CD4-positive, alpha-beta memory T cell (primary cell): Measurements from ENCODE around the gene TSKS. TPM values are rescaled to one million over a fixed set of nuclear protein-coding genes. Genes with fewer than 3 reads are reported as not detected.

Source experiments
- CTCF ChIA-PET: fragments of 350-600 bp; sonication (Branson Sonifier 250); formaldehyde crosslinking; loops from one replicate; lab custom pipeline; 2021; ENCODE audit warnings: inconsistent platforms; ENCODE audit not compliant: partially characterized antibody; lab: Charles Lee
- POLR2A ChIA-PET: fragments of 350-600 bp; sonication (Branson Sonifier 250); formaldehyde crosslinking; loops from one replicate; lab custom pipeline; 2021; ENCODE audit not compliant: partially characterized antibody; lab: Charles Lee
- DNase-seq, 5 donors: peaks; one replicate each; pipeline versions ENCODE4 v3.0.0 to v3.0.0-alpha.2; 2020 to 2022; ENCODE audit warnings: mixed read lengths in 1 of 5
- H3K27ac ChIP-seq: one replicate; pipeline ENCODE4 v1.7.0; 2013; ENCODE audit warnings: low read depth, low read length
- H3K27me3 ChIP-seq: 2 replicates; pipeline ENCODE4 v1.7.0; 2013; ENCODE audit warnings: mild to moderate bottlenecking, low read length, moderate library complexity; ENCODE audit not compliant: insufficient read depth
- H3K36me3 ChIP-seq: 2 replicates; pipeline ENCODE4 v1.7.0; 2013; ENCODE audit warnings: mild to moderate bottlenecking, low read length, moderate library complexity; ENCODE audit not compliant: insufficient read depth
- H3K4me1 ChIP-seq: 2 replicates; pipeline ENCODE4 v1.7.0; 2013; ENCODE audit warnings: mild to moderate bottlenecking, low read length, moderate library complexity; ENCODE audit not compliant: insufficient read depth
- H3K4me3 ChIP-seq, 2 donors: one replicate each; pipeline ENCODE4 v1.7.0; 2013; ENCODE audit warnings: low read length in 2 of 2, mild to moderate bottlenecking in 1 of 2
- H3K9me3 ChIP-seq, 2 donors: one replicate each; pipeline ENCODE4 v1.7.0; 2013; ENCODE audit warnings: low read length in 2 of 2, control low read depth in 1 of 2; ENCODE audit not compliant: control insufficient read depth in 1 of 2
- H3K27ac Mint-ChIP-seq, 7 donors: one replicate each; pipeline ENCODE4 v1.8.0; 2020 to 2021; ENCODE audit warnings: mixed read lengths in 7 of 7, mild to moderate bottlenecking in 6 of 7, inconsistent platforms in 3 of 7, moderate library complexity in 3 of 7
- H3K27me3 Mint-ChIP-seq, 2 donors: one replicate each; pipeline ENCODE4 v1.8.0; 2020 to 2021; ENCODE audit warnings: mixed read lengths in 2 of 2
- H3K36me3 Mint-ChIP-seq, 2 donors: one replicate each; pipeline ENCODE4 v1.8.0; 2020 to 2021; ENCODE audit warnings: mixed read lengths in 2 of 2, inconsistent platforms in 1 of 2, mild to moderate bottlenecking in 1 of 2
- H3K4me1 Mint-ChIP-seq, 4 donors: one replicate each; pipeline ENCODE4 v1.8.0; 2020 to 2021; ENCODE audit warnings: mixed read lengths in 4 of 4, mild to moderate bottlenecking in 1 of 4
- H3K4me3 Mint-ChIP-seq, 8 donors: one replicate each; pipeline ENCODE4 v1.8.0; 2020 to 2021; ENCODE audit warnings: mixed read lengths in 8 of 8, mild to moderate bottlenecking in 7 of 8, moderate library complexity in 6 of 8, inconsistent platforms in 3 of 8
- H3K9me3 Mint-ChIP-seq, 8 donors: one replicate each; pipeline ENCODE4 v1.8.0; 2020 to 2021; ENCODE audit warnings: mixed read lengths in 8 of 8, mild to moderate bottlenecking in 5 of 8, inconsistent platforms in 3 of 8, moderate library complexity in 1 of 8
- intact Hi-C: fragments of 100-400 bp; cut with micrococcal nuclease; formaldehyde crosslinking; loops from one replicate; pipeline ENCODE4 v1.15.1; 2023
- polyA plus RNA-seq, 2 donors: library from polyadenylated mRNA; unstranded; fragments of 300-500 nt; fragmentation: Illumina TruSeq; gene quantifications; one replicate each; pipeline ENCODE4 v1.2.3, GENCODE V29; 2021
- total RNA-seq, 2 experiments: library from RNA; stranded (reverse); gene quantifications; one replicate each; pipeline ENCODE4 v1.2.3, GENCODE V29; 2021

Gene TSKS
- total and polyA plus RNA-seq, 4 experiments from 2014 or later, result 0.16 to 1.1 (median 0.73) TPM

DNA sequence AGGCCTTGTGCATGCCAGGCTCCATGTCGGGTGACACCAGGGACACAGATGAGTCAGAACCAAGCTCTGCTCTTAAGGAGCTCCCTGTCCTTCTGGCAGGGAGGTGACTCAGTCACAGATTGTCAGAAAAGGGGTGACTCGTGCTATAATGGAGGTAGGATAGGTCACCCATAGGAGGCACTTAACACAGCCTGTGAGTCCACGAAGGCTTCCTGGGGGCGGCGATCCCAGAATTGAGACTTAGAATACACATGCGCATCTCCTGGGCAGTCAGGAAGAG is 30.4 kb upstream of the TSKS start:
- no peaks in the 10 kb centered on the region for H3K4me1 ChIP-seq
- no peaks in the 10 kb centered on the region for H3K27me3 Mint-ChIP-seq
- no peak for DNase-seq
- H3K4me3 ChIP-seq, result no peak overlapping the region
- H3K27ac Mint-ChIP-seq, result peak overlapping the region in 1 of 7 donors; percentile 63
- no peaks in the 10 kb centered on the region for H3K9me3 Mint-ChIP-seq
- H3K4me3 Mint-ChIP-seq, result no peak overlapping the region
- H3K4me1 Mint-ChIP-seq, result peaks cover 0 to 4% (median 1%) of the 10 kb centered on the region in 4 donors
- no peaks in the 10 kb centered on the region for H3K9me3 ChIP-seq
- peaks cover 24 to 73% of the 10 kb centered on the region in 2 donors for H3K36me3 Mint-ChIP-seq
- ChIA-PET CTCF (no interaction called here), POLR2A (interaction anchor here (0.6 kb wide), 1 partner anchor 680 kb away, joined by 3 read pairs; no protein-coding TSS in a partner anchor)
- intact Hi-C loops, result no loop called here
- no peaks in the 10 kb centered on the region for H3K27me3 ChIP-seq
- no peak overlapping the region for H3K27ac ChIP-seq
- peaks cover 49% of the 10 kb centered on the region for H3K36me3 ChIP-seq

DNA sequence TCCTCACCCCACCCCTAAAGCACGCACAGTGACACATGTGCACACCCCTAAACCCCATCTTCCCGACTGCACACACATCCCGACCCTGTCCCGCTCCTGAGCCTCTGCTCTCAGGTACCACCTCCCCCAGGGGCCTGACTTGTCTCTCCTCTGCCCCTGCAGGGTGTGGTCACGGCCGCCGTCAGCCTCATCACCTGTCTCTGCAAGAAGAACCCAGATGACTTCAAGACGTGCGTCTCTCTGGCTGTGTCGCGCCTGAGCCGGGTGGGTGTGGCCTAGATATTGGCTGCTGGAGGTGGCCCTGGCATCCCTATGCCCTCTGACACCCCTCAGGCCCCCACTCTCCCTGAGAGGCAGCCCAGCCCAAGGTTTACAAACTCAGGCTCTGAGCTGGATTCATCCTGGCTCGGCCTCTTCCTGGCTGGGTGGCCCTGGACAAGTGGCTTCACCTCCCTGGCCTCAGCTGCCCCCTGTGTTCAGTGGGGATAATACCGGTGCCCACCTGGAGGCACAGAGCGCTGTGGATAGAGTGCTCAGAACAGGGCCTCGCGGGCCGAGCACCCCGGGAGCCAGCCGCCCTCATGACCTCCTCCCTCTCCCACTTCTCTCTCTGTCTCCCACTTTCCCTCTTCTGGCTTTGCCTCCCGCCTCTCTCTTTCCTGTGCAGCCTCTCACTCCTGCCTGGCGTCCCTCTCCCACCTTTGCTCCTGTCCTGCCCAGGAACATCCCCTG is 29.9 kb upstream of the TSKS start:
- peak overlapping the region in 1 of 7 donors; percentile 63 for H3K27ac Mint-ChIP-seq
- H3K27me3 Mint-ChIP-seq, result no peaks in the 10 kb centered on the region
- intact Hi-C loops, result no loop called here
- ChIA-PET CTCF (no interaction called here), POLR2A (interaction anchor here (0.6 kb wide), 1 partner anchor 681 kb away, joined by 3 read pairs; no protein-coding TSS in a partner anchor)
- Histone ChIP-seq H3K9me3 (no peaks in the 10 kb centered on the region), H3K27me3 (no peaks in the 10 kb centered on the region), H3K36me3 (peaks cover 44% of the 10 kb centered on the region), H3K4me1 (no peaks in the 10 kb centered on the region), H3K4me3 (no peak overlapping the region), H3K27ac (no peak overlapping the region)
- H3K4me3 Mint-ChIP-seq, result no peak overlapping the region
- H3K4me1 Mint-ChIP-seq, result peaks cover 0 to 8% (median 3%) of the 10 kb centered on the region in 4 donors
- H3K9me3 Mint-ChIP-seq, result no peaks in the 10 kb centered on the region
- no peak for DNase-seq
- peaks cover 29 to 74% of the 10 kb centered on the region in 2 donors for H3K36me3 Mint-ChIP-seq

DNA sequence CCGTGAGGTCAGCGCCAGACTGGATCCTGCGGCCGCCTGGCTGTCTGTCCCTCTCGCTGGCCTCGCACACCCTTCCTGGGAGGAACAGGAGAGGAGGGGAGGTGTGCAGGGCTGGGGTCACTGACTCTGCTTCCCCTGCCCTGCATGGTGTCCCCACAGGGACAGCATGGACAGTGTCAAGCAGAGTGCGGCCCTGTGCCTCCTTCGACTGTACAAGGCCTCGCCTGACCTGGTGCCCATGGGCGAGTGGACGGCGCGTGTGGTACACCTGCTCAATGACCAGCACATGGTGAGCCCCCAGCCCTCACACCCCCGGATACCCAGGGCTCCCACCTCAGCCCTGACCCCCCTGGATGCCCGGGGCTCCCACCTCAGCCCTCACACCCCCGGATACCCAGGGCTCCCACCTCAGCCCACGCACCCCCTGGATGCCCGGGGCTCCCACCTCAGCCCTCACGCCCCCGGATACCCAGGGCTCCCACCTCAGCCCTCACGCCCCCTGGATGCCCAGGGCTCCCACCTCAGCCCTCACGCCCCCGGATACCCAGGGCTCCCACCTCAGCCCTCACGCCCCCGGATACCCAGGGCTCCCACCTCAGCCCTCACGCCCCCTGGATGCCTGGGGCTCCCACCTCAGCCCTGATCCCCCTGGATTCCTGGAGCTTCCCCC is 28.8 kb upstream of the TSKS start:
- Mint-ChIP-seq H3K9me3 (no peaks in the 10 kb centered on the region), H3K27me3 (no peaks in the 10 kb centered on the region), H3K4me1 (peaks cover 0 to 8% (median 4%) of the 10 kb centered on the region in 4 donors), H3K36me3 (peaks cover 34 to 74% of the 10 kb centered on the region in 2 donors), H3K27ac (no peak overlapping the region), H3K4me3 (no peak overlapping the region)
- Histone ChIP-seq H3K27me3 (no peaks in the 10 kb centered on the region), H3K36me3 (peaks cover 35% of the 10 kb centered on the region), H3K9me3 (no peaks in the 10 kb centered on the region), H3K4me3 (no peak overlapping the region), H3K27ac (no peak overlapping the region), H3K4me1 (no peaks in the 10 kb centered on the region)
- ChIA-PET POLR2A (no interaction called here), CTCF (no interaction called here)
- intact Hi-C loops, result no loop called here
- DNase-seq, result no peak

DNA sequence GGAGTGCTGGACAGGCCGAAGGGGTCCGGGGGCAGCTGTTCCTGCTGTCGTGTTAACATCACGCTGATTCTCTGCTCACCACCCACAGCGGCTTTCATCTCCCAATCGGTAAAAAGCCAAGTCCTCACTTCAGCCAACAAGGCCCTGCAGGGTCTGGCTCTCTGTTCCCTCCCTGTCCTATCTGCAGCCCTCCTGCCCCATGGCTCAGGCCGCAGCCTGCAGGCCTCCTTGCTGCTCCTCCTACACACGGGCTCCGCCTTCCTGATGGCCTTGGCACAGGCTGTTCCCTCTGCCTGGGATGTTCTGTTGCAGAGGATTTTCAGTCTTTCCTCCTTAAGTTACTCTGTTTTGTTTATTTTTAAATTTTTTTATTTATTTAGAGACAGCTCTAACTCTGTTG is 27.8 kb upstream of the TSKS start:
- H3K27ac Mint-ChIP-seq, result peak overlapping the region in 3 of 7 donors; percentile 30 to 86 (median 31)
- intact Hi-C loops, result no loop called here
- POLR2A ChIA-PET, result no interaction called here
- Histone ChIP-seq H3K9me3 (no peaks in the 10 kb centered on the region), H3K4me3 (no peak overlapping the region), H3K27ac (no peak overlapping the region), H3K36me3 (peaks cover 24% of the 10 kb centered on the region), H3K4me1 (no peaks in the 10 kb centered on the region), H3K27me3 (no peaks in the 10 kb centered on the region)
- no peaks in the 10 kb centered on the region for H3K9me3 Mint-ChIP-seq
- no peak overlapping the region for H3K4me3 Mint-ChIP-seq
- peaks cover 36 to 70% of the 10 kb centered on the region in 2 donors for H3K36me3 Mint-ChIP-seq
- H3K27me3 Mint-ChIP-seq, result no peaks in the 10 kb centered on the region
- no peak for DNase-seq
- H3K4me1 Mint-ChIP-seq, result peaks cover 0 to 10% (median 4%) of the 10 kb centered on the region in 4 donors
- CTCF ChIA-PET, result no interaction called here

DNA sequence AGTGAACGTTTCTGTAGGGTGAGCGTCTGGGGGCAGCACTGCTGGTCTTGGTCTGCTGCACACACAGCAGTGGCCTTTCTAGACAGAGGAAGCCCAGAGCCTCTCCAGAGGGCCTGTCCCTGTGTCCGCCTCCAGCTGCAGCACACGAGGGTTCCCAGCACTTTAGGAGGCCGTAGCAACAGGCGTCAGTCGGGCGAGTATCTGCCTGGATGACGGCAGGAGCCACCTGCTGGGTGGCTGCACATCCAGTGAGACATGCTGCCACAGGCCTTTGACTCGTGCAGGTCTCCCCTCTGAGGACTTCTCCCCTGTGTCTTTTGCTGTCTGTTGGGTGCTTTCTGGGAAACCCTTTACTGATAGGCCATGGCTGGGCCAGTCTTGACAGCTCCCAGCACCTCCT is 25.8 kb upstream of the TSKS start:
- POLR2A ChIA-PET, result no interaction called here
- Histone ChIP-seq H3K27me3 (no peaks in the 10 kb centered on the region), H3K4me3 (no peak overlapping the region), H3K27ac (no peak overlapping the region), H3K36me3 (peaks cover 27% of the 10 kb centered on the region), H3K9me3 (no peaks in the 10 kb centered on the region), H3K4me1 (no peaks in the 10 kb centered on the region)
- no peak overlapping the region for H3K27ac Mint-ChIP-seq
- peaks cover 43 to 64% of the 10 kb centered on the region in 2 donors for H3K36me3 Mint-ChIP-seq
- no peak for DNase-seq
- H3K9me3 Mint-ChIP-seq, result no peaks in the 10 kb centered on the region
- peaks cover 8 to 11% (median 9%) of the 10 kb centered on the region in 4 donors for H3K4me1 Mint-ChIP-seq
- intact Hi-C loops, result no loop called here
- no peak overlapping the region for H3K4me3 Mint-ChIP-seq
- CTCF ChIA-PET, result no interaction called here
- no peaks in the 10 kb centered on the region for H3K27me3 Mint-ChIP-seq

DNA sequence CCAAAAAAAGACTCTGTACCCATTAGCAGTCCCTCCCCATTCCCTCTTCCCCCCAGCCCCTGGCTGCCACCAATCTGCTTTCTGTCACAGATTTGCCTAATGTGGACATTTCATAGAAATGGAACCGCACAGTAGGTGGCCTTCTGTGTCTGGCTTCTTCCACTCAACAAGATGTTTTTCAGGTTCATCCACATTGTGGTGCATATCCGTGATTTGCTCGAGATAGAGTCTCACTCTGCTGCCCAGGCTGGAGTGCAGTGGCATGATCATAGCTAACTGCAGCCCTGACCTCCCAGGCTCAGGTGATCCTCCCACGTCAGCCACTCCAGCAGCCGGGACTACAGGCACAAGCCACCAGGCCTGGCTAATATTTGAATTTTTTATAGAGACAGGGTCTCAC is 24.6 kb upstream of the TSKS start:
- no peak overlapping the region for H3K27ac ChIP-seq
- H3K4me1 ChIP-seq, result no peaks in the 10 kb centered on the region
- H3K4me1 Mint-ChIP-seq, result peaks cover 8 to 11% (median 9%) of the 10 kb centered on the region in 4 donors
- H3K9me3 ChIP-seq, result no peaks in the 10 kb centered on the region
- H3K9me3 Mint-ChIP-seq, result no peaks in the 10 kb centered on the region
- ChIA-PET CTCF (no interaction called here), POLR2A (no interaction called here)
- no peak for DNase-seq
- peaks cover 29% of the 10 kb centered on the region for H3K36me3 ChIP-seq
- no peaks in the 10 kb centered on the region for H3K27me3 ChIP-seq
- H3K4me3 Mint-ChIP-seq, result no peak overlapping the region
- H3K27ac Mint-ChIP-seq, result peak overlapping the region in 1 of 7 donors; percentile 64
- intact Hi-C loops, result no loop called here
- peaks cover 50 to 67% of the 10 kb centered on the region in 2 donors for H3K36me3 Mint-ChIP-seq
- no peaks in the 10 kb centered on the region for H3K27me3 Mint-ChIP-seq
- H3K4me3 ChIP-seq, result no peak overlapping the region

DNA sequence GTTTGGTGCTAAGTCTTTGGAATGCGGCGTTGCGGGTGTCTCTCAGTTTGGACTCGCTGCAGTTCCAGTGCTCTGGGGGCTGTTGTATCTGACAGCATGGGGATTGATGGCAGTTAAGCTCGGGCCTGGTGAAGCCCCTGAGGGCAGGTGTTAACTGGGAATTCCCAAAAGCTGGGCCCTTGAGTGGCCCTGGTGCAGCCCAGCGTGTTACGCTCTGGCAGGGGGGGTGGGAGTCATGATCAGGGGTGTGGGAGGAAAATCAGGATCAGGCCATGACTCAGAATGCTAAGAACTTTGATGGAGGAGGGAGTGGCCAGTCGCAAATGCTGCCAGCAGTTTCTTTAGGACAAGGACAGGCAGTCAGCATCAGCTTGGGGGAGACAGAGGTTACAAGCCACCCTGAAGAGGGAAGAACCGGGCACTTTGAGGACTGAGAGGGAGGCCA is 23.3 kb upstream of the TSKS start:
- Mint-ChIP-seq H3K9me3 (no peaks in the 10 kb centered on the region), H3K4me1 (peaks cover 8 to 11% (median 9%) of the 10 kb centered on the region in 4 donors), H3K36me3 (peaks cover 51 to 62% of the 10 kb centered on the region in 2 donors), H3K4me3 (no peak overlapping the region), H3K27ac (peak overlapping the region in 2 of 7 donors; percentile 53 to 56), H3K27me3 (no peaks in the 10 kb centered on the region)
- intact Hi-C loops, result no loop called here
- no peak for DNase-seq
- ChIA-PET CTCF (interaction anchor here (0.6 to 1.3 kb wide), 2 partner anchors 23 to 114 kb away, joined by 3 read pairs; no protein-coding TSS in a partner anchor), POLR2A (no interaction called here)
- H3K4me1 ChIP-seq, result no peaks in the 10 kb centered on the region
- H3K36me3 ChIP-seq, result peaks cover 26% of the 10 kb centered on the region
- no peak overlapping the region for H3K27ac ChIP-seq
- H3K9me3 ChIP-seq, result no peaks in the 10 kb centered on the region
- H3K27me3 ChIP-seq, result no peaks in the 10 kb centered on the region
- H3K4me3 ChIP-seq, result no peak overlapping the region
